ENCODE data around the gene TMEM237.

GRCh38 chr2:201661366-201661765, 18.1 kb upstream of the TMEM237 start:
- TF ChIP-seq CTCF (conservative IDR thresholded peaks at IDR 0.05) (no peak), ZFX (IDR thresholded peaks at IDR 0.05) (no peak)

Data from C4-2B (cell line).